LHCN-M2 (cell line): Measurements from ENCODE around the gene TAB2. TPM values are rescaled to one million over a fixed set of nuclear protein-coding genes. Genes with fewer than 3 reads are reported as not detected.
"Not testable (repeated sequence)": the region's sequence is repeated elsewhere in the genome, so short reads cannot be mapped to it uniquely, and the experiment has no call there.

Experiments
- DNase-seq: peaks from one replicate; pipeline ENCODE4 v3.0.0-alpha.2; 2012; ENCODE audit warnings: low read depth
- total RNA-seq: library from RNA; depleted of rRNA; stranded (reverse); fragments of >200 nt; gene quantifications from 2 replicates; pipeline ENCODE4 v1.2.3, GENCODE V29; 2014

The TAB2 gene
- total RNA-seq, 1 experiment from 2014 or later, result 23.1 TPM

DNA sequence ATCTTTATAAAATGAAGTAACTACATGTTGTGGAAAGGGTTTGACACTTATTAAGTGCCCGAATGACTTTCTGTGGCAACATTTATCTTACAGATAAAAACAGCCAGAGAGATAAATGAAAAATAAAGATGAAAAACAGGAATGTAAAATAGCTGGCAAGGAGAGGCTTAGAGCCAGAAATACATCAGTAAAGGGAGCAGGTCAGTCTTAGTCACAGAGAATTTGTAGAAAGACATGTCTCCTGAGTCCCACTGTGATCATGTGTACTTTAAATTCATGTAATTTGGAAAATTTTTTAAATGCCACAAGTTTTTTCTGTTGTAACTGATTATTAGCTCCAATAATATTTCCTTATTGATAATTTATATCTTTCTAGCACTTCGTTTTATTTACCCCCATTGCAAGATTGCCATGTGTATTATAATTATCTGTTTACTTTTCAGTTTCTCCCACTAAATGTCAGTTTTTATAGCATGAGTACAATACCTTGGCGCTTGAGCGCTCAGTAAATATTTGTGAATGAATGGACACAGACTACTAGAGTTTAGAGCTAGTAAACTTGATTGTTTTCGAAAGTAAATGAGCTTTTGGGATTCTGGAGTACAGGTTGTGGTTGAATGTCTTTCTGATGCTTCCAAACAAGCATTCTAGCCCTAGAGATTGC is 15.2 kb downstream of the TAB2 start:
- no peak for DNase-seq

DNA sequence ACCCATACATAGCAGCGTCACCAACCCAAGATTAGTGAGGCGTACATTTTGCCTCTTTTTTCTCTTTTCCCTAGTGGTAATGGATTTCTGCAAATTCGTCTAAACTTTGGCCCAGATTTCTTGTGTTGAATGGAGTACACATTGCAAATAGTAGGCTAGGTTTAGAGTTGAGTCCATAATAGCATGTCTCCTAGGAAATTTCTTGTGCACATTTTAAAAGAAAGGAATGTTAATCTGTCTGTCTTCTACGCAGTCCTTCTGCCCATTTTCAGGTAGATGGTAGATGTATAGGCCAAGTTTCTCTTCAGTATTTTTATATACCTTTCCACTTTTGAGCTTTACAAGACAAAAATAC is 15.7 kb downstream of the TAB2 start:
- no peak for DNase-seq

DNA sequence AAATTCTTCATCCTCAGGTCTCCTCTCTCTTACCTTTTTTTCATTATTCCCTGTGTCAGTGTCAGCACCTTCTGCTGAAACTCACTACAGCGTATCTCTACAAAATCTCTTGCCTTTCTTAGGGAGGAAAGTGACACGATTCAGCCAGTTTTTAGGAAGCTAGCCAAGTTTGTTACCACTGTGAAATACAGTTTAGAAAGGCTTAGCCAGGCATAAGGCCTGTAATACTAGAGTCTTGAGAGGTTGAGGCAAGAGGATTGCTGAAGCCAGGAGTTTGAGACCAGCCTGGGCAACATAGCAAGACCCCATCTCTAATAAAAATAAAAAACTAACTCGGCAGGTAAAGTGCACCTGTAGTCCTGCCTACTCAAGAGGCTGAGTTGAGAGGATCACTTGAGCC is 16.7 kb downstream of the TAB2 start:
- peak; percentile 61 for DNase-seq

DNA sequence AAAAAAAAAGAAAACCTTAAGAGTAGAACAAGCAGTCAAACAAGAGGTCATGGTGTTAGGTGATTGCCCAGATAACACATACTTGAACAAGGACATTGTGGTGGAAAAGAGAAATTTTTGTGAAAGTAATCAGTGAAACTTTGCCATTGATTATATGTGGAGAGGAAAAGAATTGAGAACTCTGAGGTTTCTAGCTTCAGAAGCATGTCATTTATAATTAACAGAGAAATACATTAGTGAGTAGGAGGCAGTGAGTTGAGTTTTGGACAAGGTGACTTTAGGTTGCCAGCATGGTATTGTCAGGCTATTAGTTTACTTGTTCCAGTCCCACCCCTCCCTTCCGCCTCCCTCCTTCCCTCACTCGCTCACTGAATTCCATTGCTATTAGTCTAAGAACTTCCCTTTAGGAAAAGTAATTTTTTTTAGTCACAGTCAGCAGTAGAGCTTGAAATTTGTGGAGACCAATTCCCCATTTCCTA is 17.2 kb downstream of the TAB2 start:
- peak; percentile 81 for DNase-seq

DNA sequence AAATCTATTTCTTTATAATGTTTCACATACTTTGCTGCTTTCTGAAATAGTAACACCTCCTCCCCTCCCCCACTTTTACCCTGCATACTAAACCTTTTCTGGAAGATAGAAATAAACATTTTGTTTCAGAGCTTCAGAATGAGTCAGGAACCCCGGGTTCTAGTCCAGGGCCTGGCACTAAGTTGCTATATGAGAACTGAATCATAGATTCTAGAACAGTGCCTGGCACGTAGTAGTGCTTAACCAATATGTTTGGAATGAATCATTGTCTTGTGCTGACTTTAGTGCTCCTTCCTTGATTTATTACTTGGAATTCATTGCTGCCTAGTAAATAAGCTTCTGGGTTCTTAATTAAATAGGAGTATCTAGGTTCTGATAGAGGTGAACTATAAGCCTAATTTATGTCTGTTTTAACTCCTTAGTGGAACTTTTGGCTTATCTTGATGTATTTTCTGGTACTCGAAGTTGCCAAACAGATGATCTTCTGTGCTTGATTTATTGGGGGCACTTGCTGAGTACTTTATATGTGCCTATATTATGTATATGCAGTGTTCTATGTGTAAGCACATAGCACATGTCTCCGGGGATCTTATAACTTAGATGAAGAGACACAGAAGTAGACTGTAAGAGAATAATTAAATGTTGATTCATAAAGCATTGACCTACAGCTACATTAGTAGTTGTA is 18.6 kb downstream of the TAB2 start:
- peak; percentile 77 for DNase-seq

DNA sequence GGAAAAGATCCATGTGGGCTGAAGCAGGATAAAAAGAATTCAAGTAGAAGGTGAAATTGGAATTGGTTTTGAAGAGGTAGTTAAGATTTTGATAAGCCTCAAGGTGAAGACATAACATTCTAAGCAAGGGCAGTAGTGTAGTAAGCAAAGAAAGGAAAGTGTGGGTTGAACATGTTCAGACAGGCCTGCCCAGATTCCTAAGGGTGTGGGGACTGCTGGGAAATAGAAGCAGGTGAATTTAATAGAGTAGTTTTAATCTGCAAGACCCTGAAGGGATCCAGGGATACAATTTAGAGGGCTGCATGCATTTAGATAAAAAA is 19.1 kb downstream of the TAB2 start:
- peak; percentile 26 for DNase-seq

DNA sequence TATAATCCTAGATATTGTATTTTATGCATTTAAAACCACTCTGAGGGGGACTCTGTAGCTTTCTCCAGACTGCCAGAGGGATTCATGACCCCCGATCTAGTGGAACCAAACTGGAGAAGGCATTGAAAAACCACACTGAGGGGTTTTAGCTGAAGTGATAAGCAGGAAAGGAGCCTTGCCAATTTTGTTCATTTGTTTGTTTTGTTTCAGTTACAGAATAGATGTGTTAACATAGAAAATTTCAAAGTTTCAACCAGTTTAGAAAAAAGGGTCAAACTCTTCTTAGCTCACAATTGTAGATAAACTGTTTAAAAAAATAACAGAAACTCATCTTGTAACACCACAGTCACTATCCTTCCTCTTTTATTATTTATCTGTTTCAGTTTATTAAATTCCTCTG is 19.8 kb downstream of the TAB2 start:
- DNase-seq, result no peak

DNA sequence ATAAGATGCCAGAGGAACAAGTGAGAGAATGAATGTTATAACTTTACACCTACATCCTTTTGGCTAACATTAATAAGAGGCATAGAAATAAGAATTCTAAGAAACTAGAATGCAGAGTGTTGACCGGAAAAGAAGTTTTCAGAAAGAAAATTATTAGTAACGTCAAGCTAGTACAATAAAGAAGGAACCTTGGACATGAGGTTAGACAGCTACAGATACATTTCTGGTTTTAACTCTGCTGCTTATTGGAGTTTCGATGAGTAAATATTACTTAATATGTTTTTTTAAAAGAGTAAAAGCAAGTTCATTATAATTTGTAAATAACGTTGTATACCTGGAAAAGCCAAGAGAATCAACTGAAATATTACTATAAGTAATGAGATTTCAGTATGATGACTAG is 22.7 kb downstream of the TAB2 start:
- DNase-seq, result no peak

DNA sequence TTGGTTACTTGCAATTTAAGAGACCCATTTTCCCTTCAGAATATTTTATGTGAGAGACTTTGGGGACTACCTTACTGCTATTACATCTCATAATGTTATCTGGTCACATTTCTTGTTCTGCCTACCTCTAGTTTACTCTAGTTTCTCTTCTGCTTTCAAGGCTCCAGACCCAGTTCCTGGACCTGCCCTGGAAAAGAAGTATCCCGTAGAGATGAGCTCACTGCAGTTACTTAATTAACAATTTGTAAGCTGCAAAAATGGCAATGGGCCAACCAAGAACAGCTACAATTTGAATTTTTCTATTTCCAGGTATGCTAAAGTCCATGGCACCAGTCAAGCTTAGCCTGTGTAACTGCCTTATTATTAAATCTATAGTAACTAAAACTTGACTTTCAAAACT is 25.0 kb downstream of the TAB2 start:
- no peak for DNase-seq

DNA sequence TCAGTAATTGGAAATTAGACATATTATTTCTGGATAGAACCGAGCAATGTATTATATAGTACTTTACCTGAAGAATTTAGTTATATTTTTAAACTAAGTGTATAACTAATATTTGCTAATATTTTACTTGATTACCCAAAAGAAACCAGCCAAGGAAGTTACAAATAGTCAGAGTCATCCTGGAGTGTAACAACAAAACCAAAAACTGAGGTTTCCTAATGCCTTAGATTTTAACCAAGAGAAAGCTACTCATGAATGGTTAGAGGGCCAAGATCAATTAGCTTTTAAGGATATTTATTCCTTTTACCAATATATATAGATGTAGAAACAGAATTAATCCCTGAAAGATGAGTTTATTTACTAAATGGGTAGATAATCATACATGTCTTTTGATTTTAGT is 26.0 kb downstream of the TAB2 start:
- DNase-seq, result no peak

DNA sequence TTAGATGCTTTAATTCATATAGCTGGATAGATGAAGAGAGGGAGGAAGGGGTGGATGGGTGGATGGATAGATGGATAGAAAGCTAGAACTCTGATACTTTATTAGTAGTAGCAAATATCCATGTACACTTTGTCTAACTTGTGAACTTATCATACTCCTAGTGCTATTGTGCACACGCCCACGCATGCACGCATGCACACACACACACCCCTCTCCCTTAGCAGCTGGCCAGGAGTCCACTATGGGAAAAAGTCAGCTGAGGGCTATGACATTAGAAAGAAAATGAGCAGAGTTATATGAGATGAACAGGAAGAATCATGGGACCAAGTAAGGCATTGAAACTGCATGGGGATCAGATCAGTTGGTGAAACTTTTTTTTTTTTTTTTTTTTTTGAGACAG is 28.6 kb downstream of the TAB2 start:
- DNase-seq, result peak; percentile 10

DNA sequence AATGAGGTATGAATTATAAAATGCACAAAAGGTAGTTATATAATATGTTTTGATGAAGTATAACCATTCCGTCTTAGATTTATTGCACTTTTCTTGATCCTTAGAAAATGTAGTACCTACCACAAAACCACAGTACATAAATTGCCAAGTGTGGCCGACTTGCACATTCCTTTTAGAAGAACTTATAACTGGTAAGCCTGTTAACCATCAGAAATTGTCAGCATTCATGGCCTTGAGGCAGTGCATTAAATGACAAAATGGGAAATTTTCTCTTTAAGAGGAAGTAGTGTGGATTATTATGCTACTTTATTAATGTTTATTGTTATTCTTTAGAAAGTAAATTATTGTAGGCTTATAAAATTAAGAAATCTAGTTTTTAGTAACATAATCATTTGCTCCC is 29.6 kb downstream of the TAB2 start:
- DNase-seq, result peak; percentile 25

DNA sequence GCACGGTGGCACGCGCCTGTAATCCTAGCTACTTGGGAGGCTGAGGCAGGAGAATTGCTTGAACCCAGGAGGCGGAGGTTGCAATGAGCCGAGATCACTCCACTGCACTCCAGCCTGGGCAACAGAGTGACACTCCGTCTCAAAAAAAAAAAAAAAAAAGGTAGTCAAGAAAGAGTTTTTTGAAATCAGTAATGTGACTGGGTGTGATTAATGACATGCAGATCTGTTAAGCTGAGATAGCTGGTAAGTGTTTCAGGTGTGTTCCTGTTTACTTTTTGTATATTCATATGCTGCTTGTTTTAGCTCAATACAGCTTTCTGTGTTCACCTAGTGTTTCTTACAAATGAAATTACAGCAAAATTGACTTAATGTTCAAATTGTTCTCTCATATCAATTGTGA is 31.8 kb downstream of the TAB2 start:
- not testable (repeated sequence) for DNase-seq

DNA sequence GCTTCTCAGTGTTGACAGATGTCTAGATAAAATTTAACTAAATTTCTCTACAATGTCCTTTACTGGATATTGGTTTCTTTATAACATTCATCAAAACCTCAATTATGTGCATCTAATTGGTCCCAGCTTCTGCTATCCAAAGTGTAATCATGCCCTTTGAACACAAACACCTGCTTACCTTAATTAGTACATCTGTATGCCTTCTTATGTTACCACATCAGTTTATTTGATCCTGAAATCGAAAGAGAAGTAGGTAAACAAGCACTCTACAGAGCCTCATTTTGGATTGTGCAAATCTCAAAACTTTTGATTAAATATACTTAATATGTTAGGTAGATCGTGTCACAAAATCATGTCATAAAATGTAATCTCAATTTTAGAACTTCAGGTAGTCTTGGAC is 36.5 kb downstream of the TAB2 start:
- DNase-seq, result no peak

DNA sequence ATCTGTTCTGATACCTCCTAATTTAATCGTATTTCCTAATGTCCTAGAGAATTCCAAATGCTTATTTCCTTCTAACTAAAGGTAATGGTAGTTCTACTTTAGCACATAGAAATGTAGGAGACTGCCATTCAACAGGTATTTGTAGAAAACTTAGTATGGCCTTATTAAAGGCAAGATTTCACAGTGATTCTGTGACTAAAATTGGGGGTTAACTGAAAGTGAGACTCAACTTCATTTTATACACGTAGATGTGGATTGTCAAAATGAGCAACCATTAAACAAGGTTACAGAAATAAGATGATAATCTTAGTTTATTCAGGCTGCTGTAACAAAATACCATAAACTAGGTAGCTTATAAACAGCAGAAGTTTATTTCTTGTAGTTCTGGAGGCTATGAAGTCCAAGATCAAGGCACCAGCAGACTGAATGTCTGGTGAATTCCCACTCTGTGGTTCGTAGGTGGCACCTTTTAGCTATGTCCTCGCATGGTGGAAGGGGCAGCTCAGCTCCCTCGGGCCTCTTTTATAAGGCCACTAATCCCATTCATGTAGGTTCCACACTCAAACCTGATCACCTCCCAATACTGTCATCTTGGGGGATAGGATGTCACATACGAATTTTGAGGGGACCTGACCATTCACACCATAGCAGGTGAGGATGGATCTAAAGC is 38.7 kb downstream of the TAB2 start:
- no peak for DNase-seq

DNA sequence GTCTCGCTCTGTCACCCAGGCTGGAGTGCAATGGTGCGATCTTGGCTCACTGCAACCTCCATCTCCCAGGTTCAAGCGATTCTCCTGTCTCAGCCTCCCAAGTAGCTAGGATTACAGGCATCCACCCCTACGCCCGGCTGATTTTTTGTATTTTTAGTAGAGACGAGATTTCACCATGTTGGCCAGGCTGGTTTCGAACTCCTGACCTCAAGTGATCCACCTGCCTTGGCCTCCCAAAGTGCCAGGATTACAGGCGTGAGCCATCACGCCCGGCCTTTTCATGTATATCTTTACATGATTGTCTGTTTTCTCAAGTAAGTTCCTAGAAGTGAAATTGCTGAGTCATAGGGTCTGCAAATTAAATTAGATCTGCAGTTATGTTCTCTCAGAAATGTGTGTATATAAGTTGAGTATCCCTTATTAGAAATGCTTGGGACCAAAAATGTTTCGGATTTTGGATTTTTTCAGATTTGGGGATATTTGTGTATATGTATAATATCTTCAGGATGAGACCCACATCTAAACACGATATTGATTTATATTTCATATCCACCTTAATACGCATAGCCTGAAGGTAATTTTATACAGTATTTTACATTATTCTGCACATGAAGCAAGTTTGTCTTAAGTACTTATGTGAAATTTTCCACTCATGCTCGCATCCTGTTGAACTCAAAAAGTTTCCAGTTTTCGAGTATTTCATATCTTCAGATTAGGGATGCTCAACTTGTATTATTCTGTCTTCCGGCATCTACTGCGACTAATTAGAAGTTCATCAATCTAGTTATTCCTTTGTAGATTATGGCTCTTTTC is 40.4 kb downstream of the TAB2 start:
- no peak for DNase-seq

DNA sequence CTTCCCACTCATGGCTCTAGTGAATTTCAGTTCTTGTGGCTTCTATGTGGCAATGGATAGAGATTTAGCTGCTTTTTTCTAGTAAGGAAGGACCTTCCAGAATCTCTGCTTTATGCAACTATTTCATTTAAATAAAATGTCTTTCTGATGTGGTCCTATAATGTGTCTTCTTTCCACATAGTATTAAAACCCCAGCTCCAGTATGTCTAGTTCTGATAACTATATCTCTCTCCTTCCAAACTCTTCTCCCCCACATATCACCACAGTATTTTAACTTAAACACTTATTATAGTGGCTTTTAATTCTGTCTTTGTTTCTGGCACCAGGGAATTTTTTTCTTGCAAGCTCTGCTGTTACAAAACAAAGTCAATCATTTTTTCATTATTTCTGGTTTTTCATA is 41.9 kb downstream of the TAB2 start:
- no peak for DNase-seq

DNA sequence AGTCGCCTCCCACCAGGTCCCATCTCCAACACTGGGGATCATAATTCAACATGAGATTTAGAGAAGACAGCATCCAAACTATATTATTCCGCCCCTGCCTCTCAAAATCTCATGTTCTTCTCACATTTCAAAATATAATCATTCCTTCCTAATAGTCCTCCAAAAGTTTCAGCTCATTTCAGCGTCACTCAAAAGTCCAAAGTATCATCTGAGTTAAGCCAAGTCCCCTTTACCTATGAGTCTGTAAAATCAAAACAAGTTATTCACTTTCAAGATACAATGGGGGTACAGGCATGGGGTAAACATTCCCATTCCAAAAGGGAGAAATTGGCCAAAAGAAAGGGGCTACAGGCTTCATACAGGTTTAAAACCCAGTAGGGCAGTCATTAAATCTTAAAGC is 43.0 kb downstream of the TAB2 start:
- no peak for DNase-seq

DNA sequence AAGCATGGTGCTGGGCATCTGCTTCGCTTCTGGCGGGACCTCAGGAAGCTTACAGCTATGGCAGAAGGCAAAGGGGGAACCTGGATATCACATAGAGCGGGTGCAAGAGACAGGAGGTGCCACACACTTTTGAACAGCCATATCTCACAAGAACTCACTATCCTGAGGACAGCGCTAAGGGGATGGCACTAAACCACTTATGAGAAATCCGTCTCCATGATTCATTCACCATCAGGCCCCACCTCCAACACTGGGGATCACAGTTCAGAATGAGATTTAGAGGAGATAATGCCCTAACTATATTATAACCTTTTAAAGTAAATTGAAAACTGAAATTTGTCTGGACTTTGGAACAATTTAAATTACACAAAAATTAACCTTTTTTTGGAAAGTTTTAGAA is 44.8 kb downstream of the TAB2 start:
- peak; percentile 5 for DNase-seq

DNA sequence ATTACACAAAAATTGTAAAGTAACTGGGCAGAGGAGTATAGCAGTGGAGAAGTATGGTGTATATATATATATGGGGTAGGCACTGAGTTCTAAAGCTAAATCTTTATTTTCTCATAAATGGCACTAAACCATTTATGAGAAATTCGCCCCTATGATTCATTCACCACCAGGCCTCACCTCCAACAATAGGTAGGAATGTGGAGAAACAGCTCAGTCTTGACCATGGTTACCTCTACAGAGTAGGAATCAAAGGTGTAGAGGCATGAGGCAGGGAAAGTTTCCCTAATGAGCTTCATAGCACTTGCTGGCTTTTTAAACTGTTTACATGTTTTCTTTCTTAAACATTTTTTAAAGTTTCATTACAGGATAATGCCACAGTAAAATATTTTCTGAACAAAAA is 45.6 kb downstream of the TAB2 start:
- no peak for DNase-seq

DNA sequence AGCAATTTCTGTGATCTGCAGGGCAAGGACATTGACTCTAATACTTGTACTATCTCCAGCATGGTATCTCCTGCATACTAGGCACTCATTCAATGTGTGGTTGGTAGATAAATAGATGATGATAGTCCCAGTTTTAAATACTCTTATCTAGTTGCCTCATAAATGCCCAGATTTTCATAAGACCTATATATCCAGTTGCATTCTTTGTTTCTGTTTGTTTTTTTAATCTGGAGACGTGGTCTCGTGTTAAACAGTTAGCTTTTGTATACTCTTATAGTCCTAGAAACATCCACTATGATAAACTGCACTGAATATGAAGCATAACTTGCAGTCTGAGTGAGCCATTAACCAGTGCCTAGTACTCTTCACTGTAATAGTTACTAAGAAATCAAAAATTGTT is 47.0 kb downstream of the TAB2 start:
- DNase-seq, result no peak

DNA sequence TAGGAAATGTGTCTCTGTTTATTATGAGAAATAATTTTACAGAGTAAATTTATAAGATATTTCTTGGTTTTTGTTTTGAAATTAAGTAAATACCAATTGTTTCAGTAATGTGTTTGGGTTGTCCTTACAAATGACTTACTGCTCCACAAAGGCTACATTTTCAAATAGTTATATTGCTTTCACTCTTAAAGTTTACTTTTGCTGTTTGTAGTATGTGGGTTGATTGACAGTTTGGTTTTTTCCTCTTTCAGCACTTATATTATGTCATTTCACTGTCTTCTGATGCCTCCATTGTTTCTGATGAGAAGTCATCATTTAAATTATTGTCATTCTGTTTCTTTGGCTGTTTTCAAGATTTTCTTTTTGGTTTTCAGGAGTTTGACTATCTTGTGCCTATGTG is 47.7 kb downstream of the TAB2 start:
- DNase-seq, result no peak
